Activated gamma-delta T cell treated with anti-CD3 and anti-CD28 coated beads, Interleukin-2, amount 50 U/mL, for 16 hours (primary cell): ENCODE measurements around the gene TBC1D26.
"Not testable (repeated sequence)": the region's sequence is repeated elsewhere in the genome, so short reads cannot be mapped to it uniquely, and the experiment has no call there.

Experiments
- DNase-seq: peaks from one replicate; pipeline ENCODE4 v3.0.0-alpha.2; 2020; ENCODE audit warnings: low read depth

The TBC1D26 gene

DNA sequence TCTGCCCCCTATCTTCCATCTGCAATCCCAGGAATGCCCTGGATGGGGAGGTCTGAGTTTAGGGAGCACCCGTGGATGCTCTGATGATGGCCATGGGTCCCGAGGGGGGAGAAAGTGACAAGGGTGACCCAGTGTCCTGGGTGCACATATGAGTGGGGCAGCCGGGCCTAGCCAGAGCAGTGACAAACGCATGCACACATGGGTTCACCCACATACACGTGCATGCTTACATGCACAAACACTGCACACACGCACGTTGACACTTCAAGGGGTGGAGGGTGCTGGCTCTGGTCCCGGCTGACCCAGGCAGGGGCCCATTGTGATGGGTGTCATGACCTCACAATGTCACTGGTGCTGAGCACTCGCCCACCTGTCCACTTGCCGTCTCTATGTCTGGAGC lies at the start of gene TBC1D26:
Gene TBC1D26 (plus strand): TSS at position 384 of the 400 bp plus-strand sequence. CDS start 3,066 bp downstream, outside the sequence.
- DNase-seq, result not testable (repeated sequence)

DNA sequence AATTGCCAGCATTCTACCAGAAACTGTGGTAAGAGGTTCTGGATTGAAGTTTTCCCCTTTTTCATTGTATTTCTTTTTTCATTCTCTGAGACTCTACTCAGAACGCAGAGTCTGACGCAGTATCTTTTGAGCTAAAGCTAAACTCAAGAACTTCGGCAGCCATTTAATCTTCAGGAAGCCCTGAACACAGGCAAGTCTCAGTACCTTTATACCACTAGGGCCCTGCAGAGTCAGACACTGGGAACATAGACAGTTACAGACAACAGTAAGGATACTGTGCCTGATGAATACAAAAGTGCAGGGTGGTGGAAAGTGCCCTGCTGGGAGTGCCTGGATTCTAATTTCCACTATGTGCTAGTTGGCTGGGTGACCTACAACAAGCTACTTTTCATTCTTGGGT lies 48.9 kb upstream of the TBC1D26 start:
- not testable (repeated sequence) for DNase-seq

DNA sequence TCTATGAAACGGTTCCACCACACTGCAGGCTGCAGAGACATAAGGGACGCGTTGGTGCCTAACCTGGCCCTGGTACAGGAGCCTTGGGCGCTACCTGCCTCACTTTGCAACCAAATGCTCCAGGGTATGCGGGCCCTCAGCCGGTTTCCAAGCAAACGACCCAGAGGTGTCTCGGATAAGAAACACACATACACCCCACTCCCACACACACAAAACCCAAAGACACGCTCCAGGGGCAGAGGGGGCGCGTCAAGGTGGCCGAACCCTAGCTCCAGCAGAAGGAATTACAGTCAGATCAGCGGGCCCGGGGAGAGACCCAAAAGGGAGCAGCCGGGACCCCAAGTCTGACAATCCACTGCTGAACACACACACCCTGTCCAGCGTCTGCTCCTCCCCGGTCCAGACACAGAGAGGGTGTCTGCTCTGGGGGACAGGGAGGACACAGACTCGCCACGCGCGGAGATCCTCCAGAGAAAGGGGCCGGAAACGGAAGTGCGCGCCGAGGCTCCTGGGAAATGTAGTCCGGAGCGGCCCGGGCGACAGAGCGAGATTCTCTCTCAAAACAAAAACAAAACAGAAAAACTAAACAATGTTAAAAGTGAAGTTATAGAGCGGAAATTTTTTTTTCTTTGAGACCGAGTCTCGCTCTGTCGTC lies 48.1 kb upstream of the TBC1D26 start, which contains the start of gene TRIM16:
Gene TRIM16 (minus strand): TSS at position 488 of the 655 bp plus-strand sequence. CDS start 32,702 bp downstream, outside the sequence.
- peak; percentile 68 for DNase-seq

DNA sequence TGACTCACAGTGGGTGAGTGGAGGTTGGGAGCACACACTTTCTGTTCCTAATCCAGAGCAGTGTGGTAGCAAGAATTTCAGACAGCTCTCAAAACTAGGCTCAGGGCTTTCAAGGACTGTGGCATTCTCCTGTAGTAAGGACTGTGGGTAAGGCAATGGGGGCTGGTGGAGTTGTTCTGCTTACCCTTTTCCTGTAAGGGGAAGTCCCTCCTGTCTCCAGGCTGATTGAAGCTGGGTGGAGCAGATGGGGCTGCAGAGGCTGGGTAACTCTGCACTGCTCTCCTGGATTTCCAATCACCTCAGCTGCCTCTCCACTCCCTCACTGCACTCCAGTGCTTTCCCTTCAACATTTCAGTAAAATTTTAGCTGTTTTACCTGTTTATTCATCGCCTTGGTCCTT lies 44.6 kb upstream of the TBC1D26 start:
- not testable (repeated sequence) for DNase-seq

DNA sequence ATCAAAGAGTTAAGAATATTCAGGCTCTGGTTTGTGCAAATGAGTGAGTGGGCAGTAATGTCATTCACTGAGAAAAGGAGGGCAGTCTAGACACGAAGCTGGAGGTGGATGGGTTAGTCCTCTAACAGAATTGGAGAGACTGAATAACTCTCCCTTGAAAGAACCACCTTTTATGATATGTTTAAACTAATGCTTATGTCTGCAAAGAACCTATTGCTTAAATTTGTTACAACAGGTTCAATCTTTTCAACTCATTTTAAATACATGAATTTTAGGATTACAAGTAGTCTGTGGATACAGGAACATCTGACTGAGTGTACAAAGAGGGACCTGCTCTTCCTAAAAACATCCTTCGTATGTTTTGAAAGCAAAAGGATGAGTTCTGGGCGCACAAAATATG lies 33.1 kb upstream of the TBC1D26 start:
- not testable (repeated sequence) for DNase-seq

DNA sequence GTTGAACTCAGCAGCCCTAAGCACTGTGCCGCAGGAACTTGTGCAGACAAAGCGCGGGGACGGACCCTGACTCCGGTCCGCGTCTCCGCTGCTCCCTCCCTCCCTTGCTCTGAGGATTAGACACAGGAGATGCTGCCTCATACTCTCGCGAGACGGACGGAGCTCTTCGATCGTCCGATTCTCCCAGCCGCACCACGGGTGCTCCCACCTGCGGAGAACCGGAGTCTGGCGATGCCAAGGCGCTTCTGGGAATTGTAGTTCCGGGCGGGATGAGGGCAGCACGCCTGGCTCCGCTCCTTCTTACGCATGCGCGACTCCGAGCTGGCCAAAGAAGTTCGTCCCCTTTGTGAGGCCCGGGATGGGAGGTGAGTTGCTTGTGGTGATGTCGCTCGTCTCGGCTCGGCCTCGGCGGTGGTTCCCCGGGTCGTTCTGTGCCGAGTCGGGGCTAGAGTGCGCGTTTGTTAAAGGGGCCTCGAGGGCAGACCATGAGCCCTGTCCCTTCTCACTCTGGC lies 32.6 kb upstream of the TBC1D26 start, which contains the start of gene ZNF286A:
Gene ZNF286A (plus strand): TSS at position 340 of the 512 bp plus-strand sequence. CDS start 578 bp downstream, outside the sequence.
- DNase-seq, result peak; percentile 83

DNA sequence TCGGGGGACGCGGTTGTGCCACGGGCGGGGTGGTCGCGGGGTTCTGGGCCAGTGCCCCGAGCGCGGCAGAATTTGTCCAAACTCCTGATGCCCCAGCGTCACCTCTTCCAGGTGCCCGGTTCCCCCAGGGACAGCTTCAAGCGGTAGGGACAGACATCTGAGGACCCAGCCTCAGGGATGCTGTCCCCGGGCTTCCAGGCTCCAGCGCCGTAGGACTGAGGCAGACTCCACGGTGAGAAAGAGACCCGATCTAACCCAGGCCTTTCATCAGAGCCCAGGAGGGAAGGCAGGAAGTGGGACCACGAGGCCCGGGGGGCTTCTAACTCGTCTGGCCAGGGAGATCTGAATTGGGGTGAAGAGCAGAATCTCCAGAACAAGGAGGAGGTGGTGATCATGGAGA lies 32.1 kb upstream of the TBC1D26 start:
- DNase-seq, result not testable (repeated sequence)

DNA sequence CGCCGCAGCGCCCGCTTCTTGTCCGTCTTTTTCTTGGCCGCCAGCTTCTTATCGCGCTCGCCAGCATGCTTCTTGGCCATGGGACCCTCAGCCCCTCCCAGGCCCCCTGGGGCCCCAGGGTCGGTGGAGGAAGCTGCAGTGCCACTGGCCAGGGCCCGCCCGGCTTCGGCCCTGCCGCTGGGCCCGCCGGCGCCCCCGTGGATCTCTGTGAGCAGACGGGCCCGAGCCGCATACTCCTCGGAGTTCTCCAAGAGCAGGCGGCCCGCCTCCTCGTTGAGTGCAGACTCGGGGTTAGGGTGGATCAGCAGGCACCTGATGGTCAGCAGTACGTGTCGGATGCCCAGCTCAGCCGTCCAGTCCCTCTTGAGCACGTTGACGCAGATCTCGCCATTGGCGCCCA lies 27.8 kb upstream of the TBC1D26 start:
- DNase-seq, result not testable (repeated sequence)

DNA sequence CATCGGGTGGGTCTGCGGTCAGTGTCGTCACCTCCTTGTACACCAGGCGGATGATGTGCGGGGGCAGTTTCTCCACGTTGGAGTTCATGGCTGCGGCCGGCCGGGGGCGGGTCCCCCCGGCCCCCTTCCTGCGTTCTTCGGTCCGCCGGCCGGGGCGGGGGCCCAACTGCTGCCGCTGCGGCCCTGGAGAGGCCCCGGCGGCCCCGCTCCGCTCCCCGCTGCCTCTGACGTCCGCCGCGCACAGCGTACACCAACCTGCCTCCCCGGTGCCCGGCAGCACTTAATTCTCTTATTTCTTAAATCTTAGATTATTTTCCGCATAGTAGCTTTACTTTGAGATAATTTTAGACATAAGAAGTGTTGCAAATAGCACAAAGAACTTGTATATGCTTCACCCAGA lies 27.3 kb upstream of the TBC1D26 start:
- not testable (repeated sequence) for DNase-seq

DNA sequence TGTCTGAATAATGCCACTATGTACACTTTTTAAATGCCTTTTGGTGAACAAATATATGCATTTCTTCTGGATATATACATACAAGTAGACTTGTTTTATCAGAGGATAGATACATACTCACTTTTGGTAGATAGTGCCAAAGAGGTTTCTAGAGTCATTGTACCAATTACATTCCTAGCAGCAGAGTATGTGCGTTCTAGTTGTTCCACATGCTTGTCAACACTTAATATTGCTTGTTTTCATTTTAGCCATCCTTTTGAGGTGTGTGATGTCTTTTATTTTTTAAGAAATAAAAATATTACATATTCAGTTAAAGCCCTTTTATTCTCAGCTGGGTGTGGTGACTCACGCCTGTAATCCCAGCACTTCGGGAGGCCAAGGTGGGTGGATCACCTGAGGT lies 23.2 kb upstream of the TBC1D26 start:
- DNase-seq, result not testable (repeated sequence)

DNA sequence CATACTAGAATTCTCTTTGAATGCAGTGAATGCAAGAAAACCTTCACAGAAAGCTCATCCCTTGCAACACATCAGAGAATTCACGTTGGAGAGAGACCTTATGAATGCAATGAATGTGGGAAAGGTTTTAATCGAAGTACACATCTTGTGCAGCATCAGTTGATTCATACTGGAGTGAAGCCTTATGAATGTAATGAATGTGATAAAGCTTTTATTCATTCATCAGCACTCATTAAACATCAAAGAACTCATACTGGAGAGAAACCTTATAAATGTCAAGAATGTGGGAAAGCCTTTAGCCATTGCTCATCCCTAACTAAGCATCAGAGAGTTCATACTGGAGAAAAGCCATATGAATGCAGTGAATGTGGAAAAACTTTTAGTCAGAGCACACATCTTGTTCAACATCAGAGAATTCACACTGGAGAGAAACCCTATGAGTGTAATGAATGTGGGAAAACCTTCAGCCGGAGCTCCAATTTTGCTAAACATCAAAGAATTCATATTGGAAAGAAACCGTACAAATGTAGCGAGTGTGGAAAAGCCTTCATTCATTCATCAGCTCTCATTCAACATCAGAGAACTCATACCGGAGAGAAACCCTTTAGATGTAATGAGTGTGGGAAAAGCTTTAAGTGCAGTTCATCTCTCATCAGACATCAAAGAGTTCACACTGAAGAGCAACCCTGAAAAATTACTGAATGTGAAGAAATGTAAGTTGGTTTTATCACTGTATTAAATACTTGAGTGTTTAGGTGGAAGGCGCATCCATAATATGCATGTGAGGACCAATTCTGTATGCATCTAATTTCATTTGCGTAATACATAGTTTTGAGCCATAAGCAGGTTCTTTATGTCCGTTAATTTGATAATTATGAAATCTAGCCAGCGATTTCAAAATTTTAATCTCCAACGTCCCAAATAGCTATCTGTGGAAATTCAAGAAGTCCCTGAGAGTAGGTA lies 15.2 kb upstream of the TBC1D26 start:
- not testable (repeated sequence) for DNase-seq

DNA sequence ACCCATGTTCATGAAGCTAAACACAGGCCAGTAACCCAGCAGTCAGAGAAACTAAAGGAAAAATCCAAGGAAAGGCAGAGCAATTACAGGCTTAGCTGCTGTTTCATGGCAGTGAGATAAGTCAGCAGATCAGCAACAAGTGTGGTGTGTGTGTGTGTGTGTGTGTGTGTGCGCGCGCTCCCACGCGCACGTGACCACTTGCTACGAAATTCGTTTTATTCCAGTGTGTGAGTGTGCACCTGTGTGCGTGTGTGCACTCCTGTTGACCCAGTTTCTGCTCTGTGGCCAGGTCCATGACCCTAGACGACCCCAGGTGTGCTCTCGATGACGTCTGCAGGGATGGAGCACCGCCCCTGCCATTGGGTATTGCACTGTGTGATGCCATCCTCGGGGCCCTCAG lies 1.5 kb upstream of the TBC1D26 start:
- not testable (repeated sequence) for DNase-seq

DNA sequence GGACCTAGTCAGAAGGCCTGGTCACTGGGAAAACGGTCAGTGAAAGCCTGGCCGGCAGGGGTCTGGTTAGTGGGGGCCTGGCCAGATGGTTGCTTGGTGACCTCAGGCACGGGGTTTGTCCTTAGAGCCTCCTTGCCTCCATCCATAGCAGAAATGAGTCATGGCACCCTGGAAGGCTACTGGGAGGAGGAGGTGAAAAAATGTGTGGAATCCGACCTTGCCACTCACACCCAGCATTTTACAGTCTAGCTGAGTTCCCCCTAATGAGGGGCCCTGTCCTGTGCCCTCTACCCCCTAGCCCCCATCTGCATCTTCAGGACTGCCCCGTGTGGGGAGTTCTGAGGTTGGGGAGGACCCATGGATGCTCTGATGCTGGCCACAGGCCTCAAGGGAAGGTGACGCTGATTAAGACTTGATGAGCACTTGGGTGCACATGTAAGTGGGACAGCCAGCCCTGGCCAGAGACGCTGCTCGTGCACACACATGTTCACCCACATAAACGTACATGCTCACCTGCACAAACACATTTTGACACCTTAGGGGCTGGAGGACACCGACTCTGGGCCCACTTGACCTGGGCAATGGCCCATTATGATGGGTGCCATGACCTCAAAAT lies 1.2 kb downstream of the TBC1D26 start:
- not testable (repeated sequence) for DNase-seq

DNA sequence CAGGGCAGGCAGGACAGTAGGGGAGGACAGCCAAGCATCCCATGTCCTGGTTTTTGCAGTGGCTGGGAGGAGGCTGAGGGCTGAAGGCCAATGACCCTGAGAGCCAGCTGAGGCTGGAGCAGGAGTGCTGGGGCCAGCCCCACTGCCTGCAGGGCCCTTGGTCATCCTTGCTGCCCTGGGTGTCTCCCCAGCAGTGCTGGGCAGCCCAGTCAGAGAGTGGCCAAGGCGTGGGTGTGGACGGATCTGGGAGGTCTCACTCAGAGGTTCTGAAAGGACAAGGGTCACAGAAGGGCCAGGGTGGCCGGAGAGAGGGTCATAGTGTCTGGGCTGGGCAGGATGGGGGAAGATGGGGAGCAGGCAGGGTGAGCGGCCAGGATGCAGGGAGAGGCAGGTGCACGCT lies 4.5 kb downstream of the TBC1D26 start:
- DNase-seq, result not testable (repeated sequence)

DNA sequence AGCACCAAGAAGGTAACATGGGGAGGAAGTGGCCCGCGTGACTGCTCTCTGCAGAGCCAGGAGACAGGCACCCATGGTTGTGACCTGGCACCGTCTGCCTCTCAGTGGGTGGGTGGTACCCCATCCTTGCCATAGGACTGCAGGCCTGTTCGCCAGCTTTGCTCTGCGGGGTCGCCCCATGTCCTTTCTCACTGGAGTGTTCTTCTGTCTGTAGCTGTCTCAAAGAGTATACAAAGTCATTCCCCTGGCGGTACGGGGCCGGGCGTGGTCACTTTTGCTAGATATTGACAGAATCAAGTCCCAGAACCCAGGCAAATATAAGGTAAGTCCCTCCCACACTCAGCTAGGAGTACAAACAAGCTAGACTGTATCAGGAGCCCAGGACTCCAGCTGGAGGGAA lies 6.0 kb downstream of the TBC1D26 start:
- no peak for DNase-seq

DNA sequence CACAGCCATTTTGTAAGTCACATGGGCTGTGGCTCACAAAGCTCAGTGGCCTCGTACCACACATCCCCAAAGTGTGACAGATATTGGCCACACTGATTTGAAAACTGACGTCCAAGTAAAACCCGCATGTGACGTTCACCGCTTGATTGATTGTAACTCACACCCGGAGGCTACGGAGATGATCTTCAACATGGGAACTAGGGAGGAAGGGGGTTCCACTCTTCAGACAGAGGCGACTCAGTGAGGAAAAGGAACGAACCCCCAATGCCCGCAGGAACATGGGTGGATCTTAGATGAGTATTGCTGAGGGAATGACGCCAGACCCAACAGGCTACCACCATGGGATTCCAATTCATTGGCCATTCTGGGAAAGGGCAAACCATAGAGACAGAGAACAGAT lies 7.2 kb downstream of the TBC1D26 start:
- not testable (repeated sequence) for DNase-seq

DNA sequence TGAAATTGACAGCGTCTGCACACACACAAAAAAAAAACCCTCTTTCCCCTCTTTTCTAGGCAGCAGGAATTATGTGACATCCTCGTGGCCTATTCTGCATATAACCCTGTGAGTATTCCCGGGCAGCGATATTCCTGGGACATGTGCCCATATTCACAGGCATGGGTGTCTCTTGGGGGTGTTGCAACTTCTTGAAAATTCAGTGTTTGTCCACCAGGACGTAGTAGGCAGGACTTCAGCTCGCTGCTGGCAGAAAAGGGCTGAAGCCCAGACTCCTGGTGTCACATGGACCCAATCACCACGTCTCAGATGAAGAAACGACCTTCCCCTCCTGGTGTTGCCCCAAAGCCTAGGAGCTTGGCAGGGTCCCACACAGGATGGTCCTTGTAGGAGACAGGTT lies 8.0 kb downstream of the TBC1D26 start:
- DNase-seq, result not testable (repeated sequence)

DNA sequence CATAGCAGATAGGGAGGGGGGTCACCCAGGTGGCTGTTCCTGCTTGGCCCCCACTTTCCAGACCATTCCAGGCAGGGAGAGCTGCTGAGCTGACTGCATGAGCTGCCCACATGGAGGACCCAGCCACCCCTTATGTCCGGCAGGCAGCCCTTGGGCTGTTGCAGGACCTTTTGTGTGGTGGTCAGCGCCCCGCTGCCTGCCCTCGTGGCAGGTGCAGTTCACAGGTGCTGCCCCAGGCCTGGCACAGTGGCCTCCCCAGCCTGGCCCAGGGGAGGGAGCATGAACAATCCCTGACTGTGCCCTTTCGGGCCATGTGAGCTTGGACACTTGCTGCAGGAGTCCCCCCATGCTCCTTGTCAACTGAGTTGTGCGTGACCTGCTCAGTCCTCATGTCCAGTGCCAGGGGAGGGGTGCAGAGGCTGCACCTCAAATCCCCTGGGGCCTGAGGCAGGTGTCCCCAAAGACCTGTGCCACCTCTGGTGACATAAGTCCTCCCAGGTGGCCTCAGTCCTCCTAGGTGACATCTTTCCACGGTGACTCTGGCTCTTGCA lies 8.6 kb downstream of the TBC1D26 start:
- no peak for DNase-seq

DNA sequence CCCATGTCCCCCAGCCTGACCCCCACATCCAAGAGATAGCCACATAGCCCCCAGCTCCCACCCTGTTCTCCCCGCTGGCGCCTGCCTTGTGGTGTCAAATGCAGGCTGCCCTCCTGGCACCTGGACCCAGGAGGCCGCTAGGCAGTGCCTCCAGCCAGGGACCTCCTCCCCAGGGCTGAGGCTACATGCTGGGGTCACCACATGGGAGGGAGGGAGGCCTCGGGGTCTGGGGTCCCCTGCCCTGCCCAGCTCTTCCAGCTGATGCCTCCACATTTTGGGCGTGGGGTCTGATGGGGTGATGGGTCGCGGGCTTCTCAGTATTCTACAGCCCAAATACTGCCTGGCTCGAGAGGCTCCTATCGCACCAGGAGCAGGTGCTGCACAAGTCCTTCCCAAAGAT lies 9.5 kb downstream of the TBC1D26 start:
- DNase-seq, result no peak

DNA sequence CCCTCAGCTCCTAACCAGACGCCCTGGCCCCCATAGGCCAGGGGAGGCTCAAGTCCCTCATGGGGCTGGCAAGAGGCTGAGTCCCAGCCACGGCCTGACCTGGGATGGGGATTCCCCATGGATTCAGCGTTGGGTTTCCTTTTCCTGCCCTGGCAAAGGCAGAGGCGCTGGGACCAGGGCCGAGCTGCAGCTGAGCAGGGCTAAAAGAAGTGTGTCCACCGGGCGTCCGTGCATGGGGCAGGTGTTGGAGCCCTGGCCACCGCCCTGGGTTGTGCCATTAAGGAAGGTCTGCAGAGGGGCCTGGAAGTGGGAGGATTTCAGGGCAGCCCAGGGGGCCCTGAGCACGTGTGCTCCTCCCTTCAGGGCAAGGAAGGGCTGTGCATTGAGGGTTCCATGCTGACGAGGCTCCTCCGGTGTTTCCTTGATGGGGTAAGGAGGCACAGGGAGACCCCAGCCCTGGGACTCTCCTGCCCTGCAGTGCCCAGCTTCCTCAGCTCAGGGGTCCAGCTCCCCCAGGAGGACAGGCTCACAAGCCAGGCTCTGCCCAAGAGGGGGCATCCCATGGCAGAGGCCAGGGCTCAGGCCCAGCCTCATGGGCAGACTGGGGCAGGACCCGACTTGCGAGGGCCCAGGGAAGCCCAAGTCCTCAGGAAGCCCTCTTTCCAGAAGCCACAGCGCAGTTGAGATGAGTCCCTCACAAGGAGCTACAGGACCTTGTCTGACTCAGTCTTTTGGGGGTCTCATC lies 10.1 kb downstream of the TBC1D26 start:
- DNase-seq, result no peak

DNA sequence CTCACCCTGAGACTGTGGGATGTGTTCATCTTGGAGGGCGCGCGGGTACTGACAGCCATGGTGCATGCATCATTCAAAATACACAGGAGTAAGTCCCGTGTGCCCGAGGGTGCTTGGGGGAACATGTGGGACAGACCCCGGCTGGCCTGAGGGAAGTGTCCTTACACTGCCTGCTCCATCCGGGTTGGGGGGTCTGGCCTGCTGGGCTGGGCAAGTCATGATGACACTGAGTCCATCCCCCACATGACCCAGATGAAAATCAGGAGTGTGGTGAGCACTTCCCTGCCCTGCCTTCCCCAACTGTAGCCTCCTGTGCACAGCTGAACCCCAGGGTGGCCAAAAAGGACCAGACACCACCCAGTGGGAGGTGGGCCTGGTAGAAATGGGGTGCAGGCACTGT lies 10.8 kb downstream of the TBC1D26 start:
- no peak for DNase-seq
